PFSK-1 (cell line): ENCODE results near the gene KIF5A.

Source experiments
- POLR2AphosphoS5 ChIP-seq: IDR thresholded peaks from 2 replicates; pipeline ENCODE4 v1.6.1; 2012; ENCODE audit warnings: low read depth, mild to moderate bottlenecking, control low read depth, low read length, moderate library complexity
- TAF1 ChIP-seq: IDR thresholded peaks from 2 replicates; pipeline ENCODE4 v1.6.1; 2012; ENCODE audit warnings: low read length, control low read depth, borderline replicate concordance; ENCODE audit not compliant: insufficient read depth
- TF ChIP-seq, protein P1 (sequence below), 2 experiments: IDR thresholded peaks; 2 replicates each; pipeline versions ENCODE4 v1.6.1 to v1.8.0; 2011 to 2012; ENCODE audit warnings: low read depth in 2 of 2, low read length in 2 of 2, control low read depth in 1 of 2, inconsistent platforms in 1 of 2, mild to moderate bottlenecking in 1 of 2, moderate library complexity in 1 of 2; ENCODE audit not compliant: insufficient read depth in 1 of 2

DNA sequence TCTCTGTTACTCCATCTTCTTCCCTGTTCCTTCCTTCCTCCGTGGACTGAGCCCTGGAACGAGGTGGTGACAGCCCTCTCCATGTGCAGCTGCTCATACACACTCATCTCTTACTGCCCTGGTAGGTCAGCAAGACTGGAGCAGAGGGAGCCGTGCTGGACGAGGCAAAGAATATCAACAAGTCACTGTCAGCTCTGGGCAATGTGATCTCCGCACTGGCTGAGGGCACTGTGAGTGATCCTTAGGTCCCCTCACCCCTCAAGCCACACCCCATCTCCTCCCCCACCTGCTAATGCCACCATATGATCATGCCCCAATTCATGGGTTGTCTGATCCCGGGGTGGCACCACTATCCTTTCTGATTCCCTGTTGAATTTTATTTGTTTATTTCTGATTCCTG, 19.0 kb downstream of the KIF5A start:
- TF ChIP-seq POLR2AphosphoS5 (no peak), TAF1 (no peak)
- TF ChIP-seq, protein P1, sequence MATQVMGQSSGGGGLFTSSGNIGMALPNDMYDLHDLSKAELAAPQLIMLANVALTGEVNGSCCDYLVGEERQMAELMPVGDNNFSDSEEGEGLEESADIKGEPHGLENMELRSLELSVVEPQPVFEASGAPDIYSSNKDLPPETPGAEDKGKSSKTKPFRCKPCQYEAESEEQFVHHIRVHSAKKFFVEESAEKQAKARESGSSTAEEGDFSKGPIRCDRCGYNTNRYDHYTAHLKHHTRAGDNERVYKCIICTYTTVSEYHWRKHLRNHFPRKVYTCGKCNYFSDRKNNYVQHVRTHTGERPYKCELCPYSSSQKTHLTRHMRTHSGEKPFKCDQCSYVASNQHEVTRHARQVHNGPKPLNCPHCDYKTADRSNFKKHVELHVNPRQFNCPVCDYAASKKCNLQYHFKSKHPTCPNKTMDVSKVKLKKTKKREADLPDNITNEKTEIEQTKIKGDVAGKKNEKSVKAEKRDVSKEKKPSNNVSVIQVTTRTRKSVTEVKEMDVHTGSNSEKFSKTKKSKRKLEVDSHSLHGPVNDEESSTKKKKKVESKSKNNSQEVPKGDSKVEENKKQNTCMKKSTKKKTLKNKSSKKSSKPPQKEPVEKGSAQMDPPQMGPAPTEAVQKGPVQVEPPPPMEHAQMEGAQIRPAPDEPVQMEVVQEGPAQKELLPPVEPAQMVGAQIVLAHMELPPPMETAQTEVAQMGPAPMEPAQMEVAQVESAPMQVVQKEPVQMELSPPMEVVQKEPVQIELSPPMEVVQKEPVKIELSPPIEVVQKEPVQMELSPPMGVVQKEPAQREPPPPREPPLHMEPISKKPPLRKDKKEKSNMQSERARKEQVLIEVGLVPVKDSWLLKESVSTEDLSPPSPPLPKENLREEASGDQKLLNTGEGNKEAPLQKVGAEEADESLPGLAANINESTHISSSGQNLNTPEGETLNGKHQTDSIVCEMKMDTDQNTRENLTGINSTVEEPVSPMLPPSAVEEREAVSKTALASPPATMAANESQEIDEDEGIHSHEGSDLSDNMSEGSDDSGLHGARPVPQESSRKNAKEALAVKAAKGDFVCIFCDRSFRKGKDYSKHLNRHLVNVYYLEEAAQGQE (IDR thresholded peaks at IDR 0.05; ENCODE audit: insufficient read depth in 1 of 2, low read depth in 2 of 2, low read length in 2 of 2) = no peak
